CMK (cell line): ENCODE data around the gene UGT1A9.
"Not testable (repeated sequence)": the region's sequence is repeated elsewhere in the genome, so short reads cannot be mapped to it uniquely, and the experiment has no call there.

ENCODE experiments used
- DNase-seq: peaks from one replicate; pipeline ENCODE4 v3.0.0-alpha.2; 2010; ENCODE audit warnings: low read depth

The UGT1A9 gene

GRCh38 chr2:233711312-233712008, 39.8 kb downstream of the UGT1A9 start:
- peak; percentile 24 for DNase-seq

- DNase-seq: no peak
Measured at GRCh38 chr2:233712611-233713261, 41.0 kb downstream of the UGT1A9 start, which contains the start of gene UGT1A5. Gene UGT1A5, plus strand, starts transcription at chr2:233712907. Its CDS starts 85 bp downstream, at chr2:233712992.

- no peak for DNase-seq
Measured at GRCh38 chr2:233713262-233713615, 41.5 kb downstream of the UGT1A9 start.

- no peak for DNase-seq
Measured at GRCh38 chr2:233714121-233714520, 42.4 kb downstream of the UGT1A9 start.

GRCh38 chr2:233718552-233718951, 46.9 kb downstream of the UGT1A9 start, which contains the start of gene UGT1A4:
Gene UGT1A4, plus strand, starts transcription at chr2:233718736. Its CDS starts 85 bp downstream, at chr2:233718821.
- DNase-seq: no peak

- no peak for DNase-seq
Measured at GRCh38 chr2:233728723-233729301, 57.1 kb downstream of the UGT1A9 start, which contains the start of gene UGT1A3. Gene UGT1A3, plus strand, starts transcription at chr2:233729042. Its CDS starts 85 bp downstream, at chr2:233729127.

GRCh38 chr2:233736868-233737653, 65.4 kb downstream of the UGT1A9 start:
- DNase-seq: not testable (repeated sequence)

- no peak for DNase-seq
Measured at GRCh38 chr2:233740870-233741269, 69.2 kb downstream of the UGT1A9 start.

GRCh38 chr2:233743464-233744259, 72.0 kb downstream of the UGT1A9 start:
- no peak for DNase-seq

GRCh38 chr2:233745073-233745755, 73.5 kb downstream of the UGT1A9 start:
- DNase-seq: no peak

GRCh38 chr2:233745838-233746237, 74.1 kb downstream of the UGT1A9 start:
- not testable (repeated sequence) for DNase-seq

GRCh38 chr2:233746475-233747282, 75.0 kb downstream of the UGT1A9 start:
- DNase-seq: no peak

- no peak for DNase-seq
Measured at GRCh38 chr2:233747283-233747544, 75.5 kb downstream of the UGT1A9 start.

- not testable (repeated sequence) for DNase-seq
Measured at GRCh38 chr2:233750689-233751088, 79.0 kb downstream of the UGT1A9 start.

GRCh38 chr2:233751212-233752009, 79.7 kb downstream of the UGT1A9 start:
- not testable (repeated sequence) for DNase-seq

GRCh38 chr2:233754872-233755611, 83.3 kb downstream of the UGT1A9 start:
- no peak for DNase-seq

GRCh38 chr2:233756429-233757081, 84.9 kb downstream of the UGT1A9 start:
- no peak for DNase-seq

GRCh38 chr2:233758141-233758540, 86.4 kb downstream of the UGT1A9 start:
- no peak for DNase-seq
